Gastrocnemius medialis (tissue), 4 donors: ENCODE data around the gene ZNF681. TPM values are rescaled to one million over a fixed set of nuclear protein-coding genes. Genes with fewer than 3 reads are reported as not detected.
"Not testable (repeated sequence)": the region's sequence is repeated elsewhere in the genome, so short reads cannot be mapped to it uniquely, and the experiment has no call there.

Experiments
- ATAC-seq, 2 donors: fragments of 150-250 bp; one replicate each; pipeline ENCODE4 v1.9.1; 2016
- DNase-seq, 2 donors: peaks; one replicate each; pipeline ENCODE4 v3.0.0-alpha.2; 2019
- H3K27ac ChIP-seq, 4 donors: fragments of 200-600 bp; sonication (generic); 1 replicate in 1 of 4; 2 replicates in 3 of 4; pipeline ENCODE4 v1.5.1; 2016 to 2018; ENCODE audit warnings: mild to moderate bottlenecking in 2 of 4, moderate library complexity in 1 of 4
- H3K27me3 ChIP-seq, 3 donors: fragments of 200-600 bp; sonication (generic) in 2 of 3; 1 replicate in 1 of 3; 2 replicates in 2 of 3; pipeline versions ENCODE4 v1.5.1 to v1.6.0; 2016 to 2019; ENCODE audit warnings: mild to moderate bottlenecking in 1 of 3, moderate library complexity in 1 of 3
- H3K36me3 ChIP-seq, 2 donors: fragments of 200-600 bp; sonication (generic) in 1 of 2; one replicate each; pipeline ENCODE4 v1.5.1; 2017 to 2018
- H3K4me1 ChIP-seq, 2 donors: fragments of 200-600 bp; sonication (generic) in 1 of 2; one replicate each; pipeline ENCODE4 v1.5.1; 2016 to 2017; ENCODE audit warnings: mild to moderate bottlenecking in 2 of 2
- H3K4me3 ChIP-seq, 4 donors: fragments of 200-600 bp; sonication (generic) in 3 of 4; 1 replicate in 1 of 4; 2 replicates in 3 of 4; pipeline ENCODE4 v1.5.1; 2016 to 2019; ENCODE audit warnings: mild to moderate bottlenecking in 2 of 4
- H3K9me3 ChIP-seq, 3 donors: fragments of 200-600 bp; sonication (generic) in 2 of 3; 1 replicate in 1 of 3; 2 replicates in 2 of 3; pipeline ENCODE4 v1.5.1; 2016 to 2019
- POLR2A ChIP-seq, 2 donors: fragments of 450-650 bp; IDR thresholded peaks; one replicate each; pipeline ENCODE4 v1.6.1; 2017; ENCODE audit warnings: antibody characterized with exemption in 2 of 2, mild to moderate bottlenecking in 2 of 2, moderate library complexity in 2 of 2
- in situ Hi-C, 4 donors: fragments of 200-750 bp; cut with MboI; loops; one replicate each; pipeline versions ENCODE4 v1.15.0 to v1.8.0; 2017; ENCODE audit warnings: low sequenced_read_pairs in 4 of 4
- intact Hi-C: fragments of 100-400 bp; cut with DNase I; formaldehyde crosslinking; loops from one replicate; pipeline ENCODE4 v1.15.1; 2023; ENCODE audit warnings: low total_unique reads
- total RNA-seq, 4 donors: library from RNA; depleted of rRNA; stranded (reverse); fragments of >200 nt; gene quantifications; one replicate each; pipeline versions ENCODE4 v1.1.0 to v1.2.3, GENCODE V29; 2016
- TF ChIP-seq, protein P1 (sequence below), 5 experiments: fragments of 450-650 bp in 3 of 5; fragments of 200-600 bp in 2 of 5; sonication (generic) in 2 of 5; IDR thresholded peaks in 4 of 5; conservative IDR thresholded peaks in 1 of 5; 1 replicate in 4 of 5; 2 replicates in 1 of 5; pipeline ENCODE4 v1.5.1; 2016 to 2019; ENCODE audit warnings: antibody characterized with exemption in 5 of 5, mild to moderate bottlenecking in 3 of 5, moderate library complexity in 3 of 5

The ZNF681 gene
- total RNA-seq, 4 donors from 2014 or later = 0.07 to 0.25 (median 0.19) TPM

DNA sequence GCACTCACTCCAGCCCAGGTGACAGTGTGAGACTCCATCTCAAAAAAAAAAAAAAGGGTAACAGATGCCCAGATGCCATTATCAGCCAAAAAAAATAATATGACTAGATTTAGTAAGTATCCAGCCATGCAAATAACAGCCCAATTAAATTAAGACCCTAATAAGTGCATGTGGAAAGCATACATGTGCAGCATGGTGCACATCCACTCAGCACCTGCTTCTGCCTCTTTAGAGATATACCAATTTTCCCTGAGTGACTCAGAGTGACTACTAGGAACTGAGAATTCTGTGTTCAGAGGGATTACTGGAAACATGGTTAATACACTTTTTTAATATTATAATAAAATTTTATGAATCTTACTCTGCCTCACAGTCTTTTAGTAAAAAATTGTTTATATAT, 41.9 kb downstream of the ZNF681 start:
- Histone ChIP-seq H3K4me3 (no peak overlapping the region), H3K9me3 (no peaks in the 10 kb centered on the region), H3K36me3 (no peaks in the 10 kb centered on the region), H3K27me3 (no peaks in the 10 kb centered on the region), H3K27ac (no peak overlapping the region), H3K4me1 (no peaks in the 10 kb centered on the region)
- in situ Hi-C loops = no loop called here
- no peak for DNase-seq
- intact Hi-C loops = no loop called here
- ATAC-seq = no peak
- no peak for TF ChIP-seq POLR2A (IDR thresholded peaks at IDR 0.05)
- TF ChIP-seq, protein P1, sequence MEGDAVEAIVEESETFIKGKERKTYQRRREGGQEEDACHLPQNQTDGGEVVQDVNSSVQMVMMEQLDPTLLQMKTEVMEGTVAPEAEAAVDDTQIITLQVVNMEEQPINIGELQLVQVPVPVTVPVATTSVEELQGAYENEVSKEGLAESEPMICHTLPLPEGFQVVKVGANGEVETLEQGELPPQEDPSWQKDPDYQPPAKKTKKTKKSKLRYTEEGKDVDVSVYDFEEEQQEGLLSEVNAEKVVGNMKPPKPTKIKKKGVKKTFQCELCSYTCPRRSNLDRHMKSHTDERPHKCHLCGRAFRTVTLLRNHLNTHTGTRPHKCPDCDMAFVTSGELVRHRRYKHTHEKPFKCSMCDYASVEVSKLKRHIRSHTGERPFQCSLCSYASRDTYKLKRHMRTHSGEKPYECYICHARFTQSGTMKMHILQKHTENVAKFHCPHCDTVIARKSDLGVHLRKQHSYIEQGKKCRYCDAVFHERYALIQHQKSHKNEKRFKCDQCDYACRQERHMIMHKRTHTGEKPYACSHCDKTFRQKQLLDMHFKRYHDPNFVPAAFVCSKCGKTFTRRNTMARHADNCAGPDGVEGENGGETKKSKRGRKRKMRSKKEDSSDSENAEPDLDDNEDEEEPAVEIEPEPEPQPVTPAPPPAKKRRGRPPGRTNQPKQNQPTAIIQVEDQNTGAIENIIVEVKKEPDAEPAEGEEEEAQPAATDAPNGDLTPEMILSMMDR (IDR thresholded peaks at IDR 0.05 in 4 of 5, conservative IDR thresholded peaks at IDR 0.05 in 1 of 5) = no peak

DNA sequence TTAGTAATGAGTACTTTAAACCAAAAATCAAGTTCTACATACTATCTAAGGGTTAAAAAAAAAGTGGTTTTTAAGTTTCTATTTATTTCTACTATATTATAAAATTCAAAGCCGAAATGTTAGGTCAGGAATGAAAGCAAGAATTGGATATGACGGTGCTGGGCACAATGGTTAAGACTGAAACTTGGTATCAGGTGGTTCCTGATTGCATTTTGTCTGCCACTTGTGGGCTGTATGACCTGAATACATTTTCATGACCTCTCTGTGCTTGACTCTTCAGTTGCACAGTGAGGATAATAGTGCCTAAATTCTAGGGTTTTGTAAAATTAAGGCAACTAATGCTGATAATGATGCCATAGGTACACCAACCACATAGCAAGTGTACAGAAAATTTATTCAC, 49.3 kb downstream of the ZNF681 start:
- no peaks in the 10 kb centered on the region for H3K27me3 ChIP-seq
- intact Hi-C loops = no loop called here
- ATAC-seq = no peak
- no peak overlapping the region for H3K27ac ChIP-seq
- H3K4me3 ChIP-seq = no peak overlapping the region
- in situ Hi-C loops = no loop called here
- H3K36me3 ChIP-seq = no peaks in the 10 kb centered on the region
- TF ChIP-seq, protein P1 (IDR thresholded peaks at IDR 0.05 in 4 of 5, conservative IDR thresholded peaks at IDR 0.05 in 1 of 5) = no peak
- TF ChIP-seq POLR2A (IDR thresholded peaks at IDR 0.05) = no peak
- no peaks in the 10 kb centered on the region for H3K9me3 ChIP-seq
- H3K4me1 ChIP-seq = no peaks in the 10 kb centered on the region
- no peak for DNase-seq

DNA sequence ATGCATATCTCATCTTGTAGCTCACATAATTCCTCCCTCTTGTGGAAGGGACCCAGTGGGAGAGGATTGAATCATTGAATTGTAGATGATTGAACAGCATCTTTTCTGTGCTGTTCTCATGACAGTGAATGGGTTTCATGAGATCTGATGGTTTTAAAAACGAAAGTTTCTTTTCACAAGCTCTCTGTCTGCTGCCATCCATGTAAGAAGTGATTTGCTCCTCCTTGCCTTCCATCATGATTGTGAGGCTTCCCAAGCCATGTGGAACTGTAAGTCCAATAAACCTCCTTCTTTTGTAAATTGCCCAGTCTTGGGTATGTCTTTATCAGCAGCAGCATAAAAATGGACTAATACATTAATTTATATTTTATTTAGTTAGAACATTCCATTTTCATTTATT, 52.0 kb downstream of the ZNF681 start:
- in situ Hi-C loops (no loop called here), intact Hi-C loops (no loop called here)
- Histone ChIP-seq H3K4me1 (no peaks in the 10 kb centered on the region), H3K36me3 (no peaks in the 10 kb centered on the region), H3K27me3 (no peaks in the 10 kb centered on the region), H3K27ac (no peak overlapping the region), H3K4me3 (no peak overlapping the region), H3K9me3 (no peaks in the 10 kb centered on the region)
- TF ChIP-seq, protein P1 (IDR thresholded peaks at IDR 0.05 in 4 of 5, conservative IDR thresholded peaks at IDR 0.05 in 1 of 5) = no peak
- no peak for TF ChIP-seq POLR2A (IDR thresholded peaks at IDR 0.05)
- ATAC-seq = no peak
- no peak for DNase-seq

DNA sequence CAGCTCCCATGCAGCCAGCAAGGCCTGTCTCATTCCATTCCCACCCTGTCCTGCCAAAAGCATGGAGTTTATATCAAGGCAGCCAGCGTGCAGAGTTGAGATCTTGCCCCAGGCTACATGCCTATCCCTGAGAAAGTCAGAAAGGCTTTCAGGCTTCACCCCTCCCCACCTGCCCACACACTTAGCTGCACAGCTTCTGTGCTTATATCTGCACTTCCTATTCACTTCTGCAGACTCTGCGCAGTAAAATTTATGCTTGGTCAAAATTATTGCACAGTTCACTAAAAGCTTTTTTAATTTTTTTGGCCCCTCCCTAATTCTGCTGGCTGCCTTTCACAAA, 59.2 kb downstream of the ZNF681 start:
- no peaks in the 10 kb centered on the region for H3K27me3 ChIP-seq
- H3K36me3 ChIP-seq = no peaks in the 10 kb centered on the region
- TF ChIP-seq, protein P1 (IDR thresholded peaks at IDR 0.05 in 4 of 5, conservative IDR thresholded peaks at IDR 0.05 in 1 of 5) = no peak
- TF ChIP-seq POLR2A (IDR thresholded peaks at IDR 0.05) = no peak
- in situ Hi-C loops = no loop called here
- no peaks in the 10 kb centered on the region for H3K9me3 ChIP-seq
- no peak overlapping the region for H3K27ac ChIP-seq
- no peak for ATAC-seq
- no peak overlapping the region for H3K4me3 ChIP-seq
- H3K4me1 ChIP-seq = no peaks in the 10 kb centered on the region
- DNase-seq = no peak
- intact Hi-C loops = no loop called here

DNA sequence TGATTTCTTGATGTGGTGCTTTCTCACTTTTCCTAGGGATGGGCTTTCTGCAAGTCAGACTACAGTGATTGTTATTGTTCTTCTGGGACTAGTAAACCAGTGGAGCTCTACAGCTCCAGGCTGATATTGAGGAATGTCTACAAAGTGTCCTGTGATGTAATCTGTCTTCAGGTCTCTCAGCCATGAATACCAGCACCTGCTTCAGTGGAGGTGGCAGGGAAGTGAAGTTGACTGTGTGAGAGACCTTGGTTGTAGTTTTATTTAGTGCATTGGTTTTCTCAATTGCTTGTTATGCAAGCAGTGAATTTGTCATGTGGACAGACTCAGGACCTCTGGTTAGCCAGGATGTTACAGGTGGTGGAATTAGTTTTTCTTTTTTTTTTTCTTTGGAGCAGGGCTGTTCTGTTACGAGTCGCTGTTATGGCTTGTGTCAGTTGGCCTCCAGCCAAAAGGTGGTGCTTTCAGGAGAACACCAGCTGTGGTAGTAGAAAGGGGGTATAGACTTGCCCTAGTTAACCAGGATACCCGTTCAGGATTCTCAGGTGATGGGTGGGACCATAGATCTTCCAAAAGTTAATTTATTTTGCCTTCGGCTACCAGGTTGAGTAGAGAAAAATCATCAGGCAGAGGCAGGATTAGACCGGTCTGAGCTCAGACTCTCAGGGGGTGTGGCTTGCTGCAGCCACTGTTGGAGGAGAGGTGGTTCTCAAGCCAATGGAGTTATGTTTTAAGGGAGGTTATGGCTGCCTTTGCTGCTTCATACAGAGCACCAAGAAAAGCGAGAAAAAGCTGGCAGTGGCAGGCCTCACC, 59.8 kb downstream of the ZNF681 start:
- Histone ChIP-seq H3K9me3 (no peaks in the 10 kb centered on the region), H3K4me3 (no peak overlapping the region), H3K4me1 (no peaks in the 10 kb centered on the region), H3K27ac (no peak overlapping the region), H3K36me3 (no peaks in the 10 kb centered on the region), H3K27me3 (no peaks in the 10 kb centered on the region)
- intact Hi-C loops (no loop called here), in situ Hi-C loops (no loop called here)
- TF ChIP-seq, protein P1 (IDR thresholded peaks at IDR 0.05 in 4 of 5, conservative IDR thresholded peaks at IDR 0.05 in 1 of 5) = no peak
- no peak for TF ChIP-seq POLR2A (IDR thresholded peaks at IDR 0.05)
- DNase-seq (no peak), ATAC-seq (no peak)

DNA sequence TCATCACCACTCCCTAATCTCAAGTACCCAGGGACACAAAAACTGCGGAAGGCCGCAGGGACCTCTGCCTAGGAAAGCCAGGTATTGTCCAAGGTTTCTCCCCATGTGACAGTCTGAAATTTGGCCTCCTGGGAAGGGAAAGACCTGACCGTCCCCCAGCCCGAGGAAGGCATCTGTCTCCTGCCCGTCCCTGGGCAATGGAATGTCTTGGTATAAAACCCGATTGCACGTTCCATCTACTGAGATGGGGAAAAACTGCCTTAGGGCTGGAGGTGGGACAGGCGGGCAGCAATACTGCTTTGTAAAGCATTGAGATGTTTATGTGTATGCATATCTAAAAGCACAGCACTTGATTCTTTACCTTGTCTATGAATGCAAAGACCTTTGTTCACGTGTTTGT, 65.8 kb downstream of the ZNF681 start:
- H3K36me3 ChIP-seq, intact Hi-C loops, H3K27ac ChIP-seq, H3K4me1 ChIP-seq, H3K27me3 ChIP-seq, ATAC-seq, in situ Hi-C loops, DNase-seq, H3K9me3 ChIP-seq, H3K4me3 ChIP-seq: not testable (repeated sequence)
